Fibroblast of skin of left biceps (primary cell): ENCODE results near the gene RIIAD1.
"Not testable (repeated sequence)": the region's sequence is repeated elsewhere in the genome, so short reads cannot be mapped to it uniquely, and the experiment has no call there.

Experiments used
- DNase-seq, 2 experiments: peaks; one replicate each; pipeline ENCODE4 v3.0.0-alpha.2; 2013; ENCODE audit warnings: low read depth in 2 of 2

The RIIAD1 gene

GRCh38 chr1:151733995-151734394 lies 12.7 kb downstream of the RIIAD1 start:
- not testable (repeated sequence) for DNase-seq

DNA sequence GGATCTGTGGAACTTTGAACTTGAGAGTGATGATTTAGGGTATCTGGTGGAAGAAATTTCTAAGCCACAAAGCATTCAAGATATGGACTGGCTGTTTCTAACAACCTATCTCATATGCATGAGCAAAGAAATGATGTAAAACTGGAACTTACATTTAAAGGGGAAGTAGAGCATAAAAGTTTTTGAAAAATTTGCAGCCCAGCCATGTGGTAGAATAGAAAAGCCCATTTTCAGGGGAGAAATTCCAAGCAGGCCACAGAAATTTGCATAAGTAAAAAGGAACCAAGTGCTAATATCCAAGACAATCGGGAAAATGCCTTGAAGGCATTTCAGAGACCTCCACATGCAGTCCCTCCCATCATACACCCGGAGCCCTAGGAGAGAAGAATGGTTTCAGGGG lies 15.7 kb downstream of the RIIAD1 start:
- no peak for DNase-seq

GRCh38 chr1:151737479-151737878 lies 16.2 kb downstream of the RIIAD1 start:
- no peak for DNase-seq

- DNase-seq: no peak
Measured at GRCh38 chr1:151739590-151740355, 18.5 kb downstream of the RIIAD1 start.

DNA sequence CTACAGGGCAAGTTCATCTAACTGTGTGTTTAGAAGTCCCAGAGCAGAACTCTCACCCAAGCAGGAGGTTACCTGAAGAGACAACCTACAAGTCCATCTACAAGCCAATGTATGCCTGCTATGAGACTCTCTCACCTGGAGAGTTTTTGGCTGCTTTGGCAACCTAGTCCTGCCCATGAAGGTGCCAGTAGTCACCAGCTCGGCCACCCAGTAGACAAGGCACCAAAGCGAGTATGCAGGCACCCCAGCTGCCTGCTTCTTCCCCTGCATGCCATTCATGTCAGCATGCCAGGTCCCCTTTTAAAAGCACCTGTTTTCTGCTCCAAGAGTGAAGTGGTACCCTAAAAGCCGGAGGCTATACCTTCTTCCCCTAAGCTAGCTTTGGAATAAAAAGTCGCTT lies 20.2 kb downstream of the RIIAD1 start:
- no peak for DNase-seq

DNA sequence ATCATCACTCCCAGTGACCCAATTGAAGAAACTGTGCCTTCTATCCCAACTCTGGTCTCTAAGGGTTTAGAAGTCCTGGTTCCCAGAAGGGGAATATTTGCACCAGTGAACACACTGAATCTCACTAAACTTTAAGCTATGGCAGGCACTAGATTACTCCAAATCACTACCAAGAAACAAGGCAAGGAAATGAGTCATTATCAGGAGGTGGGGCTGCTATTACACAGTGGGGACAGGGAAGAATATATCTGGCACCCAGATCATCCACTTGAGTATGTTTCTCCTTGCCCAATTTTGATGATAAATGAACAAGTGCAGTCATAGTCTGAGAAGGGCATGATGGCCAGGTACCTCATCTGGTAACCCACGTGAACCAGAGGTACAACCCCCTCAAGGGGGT lies 35.0 kb downstream of the RIIAD1 start:
- DNase-seq: no peak

GRCh38 chr1:151759241-151759640 lies 37.9 kb downstream of the RIIAD1 start:
- no peak for DNase-seq

- DNase-seq: no peak
Measured at GRCh38 chr1:151760597-151761385, 39.5 kb downstream of the RIIAD1 start.

DNA sequence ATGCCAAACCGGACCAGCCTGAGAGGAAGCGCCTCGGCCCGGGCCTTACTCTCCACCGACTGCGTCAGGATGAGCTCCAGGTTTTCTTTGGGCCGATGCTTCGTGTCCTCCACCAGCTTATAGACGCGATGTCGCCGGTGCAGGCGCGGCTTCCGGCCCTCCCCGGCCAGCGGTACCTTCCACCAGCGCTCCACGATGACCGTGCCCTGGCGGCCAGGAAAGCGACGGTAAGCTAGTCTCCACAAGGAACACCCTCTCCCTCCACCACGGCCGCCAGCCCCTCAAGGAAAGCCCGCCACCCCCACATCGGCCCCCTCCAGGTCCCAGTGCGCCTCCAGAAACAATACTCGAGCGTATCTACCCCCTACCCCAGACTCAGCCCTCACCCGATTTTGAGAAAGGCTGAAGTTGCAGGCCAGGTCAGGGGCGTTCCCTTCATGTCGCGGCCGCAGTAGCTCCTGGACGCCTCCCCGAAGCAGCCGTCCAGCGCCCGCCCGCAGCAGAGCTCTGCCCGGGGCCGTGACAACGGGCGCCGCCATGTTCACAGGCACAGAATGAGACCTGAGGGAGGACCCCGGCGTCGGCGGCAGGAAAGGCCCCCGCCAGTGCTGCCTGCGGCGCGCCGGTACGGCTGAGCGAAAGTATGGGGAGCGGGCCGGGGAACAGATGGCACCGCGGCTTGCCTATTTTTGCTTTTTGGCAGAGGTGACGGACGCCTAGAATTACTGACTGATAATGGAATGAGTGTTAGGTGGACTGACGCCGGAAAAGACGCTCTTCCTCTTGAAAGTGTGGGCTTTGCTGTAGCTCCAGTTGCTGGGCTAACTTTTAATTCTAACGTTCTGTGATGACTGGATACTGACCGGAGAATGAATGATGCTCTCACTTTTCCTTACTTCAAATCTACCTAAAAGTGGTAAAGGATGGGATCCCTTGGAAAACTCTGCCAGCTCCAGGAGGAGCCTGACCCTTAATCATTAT lies 41.9 kb downstream of the RIIAD1 start, which contains the start of gene MRPL9:
Gene MRPL9 (minus strand): TSS at position 556 of the 981 bp plus-strand sequence. CDS start 17 bp downstream, at position 539.
- DNase-seq: peak; percentile 31 to 44

DNA sequence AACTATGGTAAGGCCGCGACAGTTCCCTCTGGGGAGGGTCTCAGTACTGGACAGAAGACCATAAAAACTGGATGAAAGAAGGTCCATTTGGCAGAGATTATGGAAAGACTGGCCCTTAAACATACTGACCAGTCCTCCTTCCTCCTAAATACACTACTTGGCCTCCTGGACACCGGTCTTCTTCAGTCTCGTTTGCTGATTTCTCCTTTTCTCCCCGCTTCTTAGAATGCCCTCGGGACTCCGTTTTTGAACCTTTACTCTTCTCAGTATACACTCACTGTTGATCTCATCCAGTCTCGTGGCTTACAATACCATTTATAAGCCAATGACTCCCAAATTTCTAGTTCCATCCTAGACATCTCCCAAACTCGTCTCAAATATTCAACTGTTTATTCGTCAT lies 42.7 kb downstream of the RIIAD1 start:
- no peak for DNase-seq

DNA sequence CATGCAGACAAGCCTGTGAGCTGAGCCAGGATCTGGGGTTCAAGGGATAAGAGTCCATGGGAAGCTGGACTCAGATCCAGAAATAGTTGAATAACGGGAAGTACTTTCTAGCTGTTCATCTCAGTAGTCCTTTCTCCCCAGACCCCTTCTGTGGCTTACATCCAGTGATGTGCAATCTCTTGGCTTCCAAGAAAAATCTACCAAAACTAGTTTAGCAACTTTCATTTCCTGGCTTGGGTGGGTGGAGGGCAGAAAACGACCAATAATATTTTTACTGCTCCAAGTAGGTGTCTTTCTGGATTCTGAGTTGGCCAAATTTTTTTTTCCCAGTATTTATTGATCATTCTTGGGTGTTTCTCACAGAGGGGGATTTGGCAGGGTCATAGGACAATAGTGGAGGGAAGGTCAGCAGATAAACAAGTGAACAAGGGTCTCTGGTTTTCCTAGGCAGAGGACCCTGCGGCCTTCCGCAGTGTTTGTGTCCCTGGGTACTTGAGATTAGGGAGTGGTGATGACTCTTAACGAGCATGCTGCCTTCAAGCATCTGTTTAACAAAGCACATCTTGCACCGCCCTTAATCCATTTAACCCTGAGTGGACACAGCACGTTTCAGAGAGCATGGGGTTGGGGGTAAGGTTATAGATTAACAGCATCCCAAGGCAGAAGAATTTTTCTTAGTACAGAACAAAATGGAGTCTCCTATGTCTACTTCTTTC lies 47.2 kb downstream of the RIIAD1 start:
- not testable (repeated sequence) for DNase-seq

DNA sequence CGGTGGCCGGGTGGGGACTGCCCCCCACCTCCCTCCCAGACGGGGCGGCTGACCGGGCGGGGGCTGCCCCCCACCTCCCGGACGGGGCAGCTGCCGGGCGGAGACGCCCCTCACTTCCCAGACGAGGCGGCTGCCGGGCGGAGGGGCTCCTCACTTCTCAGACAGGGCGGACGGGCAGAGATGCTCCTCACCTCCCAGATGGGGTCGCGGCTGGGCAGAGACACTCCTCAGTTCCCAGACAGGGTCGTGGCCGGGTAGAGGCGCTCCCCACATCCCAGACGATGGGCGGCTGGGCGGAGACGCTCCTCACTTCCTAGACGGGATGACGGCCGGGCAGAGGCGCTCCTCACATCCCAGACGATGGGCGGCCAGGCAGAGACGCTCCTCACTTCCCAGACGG lies 47.9 kb downstream of the RIIAD1 start:
- not testable (repeated sequence) for DNase-seq

GRCh38 chr1:151773702-151774101 lies 52.4 kb downstream of the RIIAD1 start:
- no peak for DNase-seq

GRCh38 chr1:151774256-151774922 lies 53.1 kb downstream of the RIIAD1 start:
- DNase-seq: no peak

- DNase-seq: no peak
Measured at GRCh38 chr1:151775894-151776664, 54.8 kb downstream of the RIIAD1 start.

DNA sequence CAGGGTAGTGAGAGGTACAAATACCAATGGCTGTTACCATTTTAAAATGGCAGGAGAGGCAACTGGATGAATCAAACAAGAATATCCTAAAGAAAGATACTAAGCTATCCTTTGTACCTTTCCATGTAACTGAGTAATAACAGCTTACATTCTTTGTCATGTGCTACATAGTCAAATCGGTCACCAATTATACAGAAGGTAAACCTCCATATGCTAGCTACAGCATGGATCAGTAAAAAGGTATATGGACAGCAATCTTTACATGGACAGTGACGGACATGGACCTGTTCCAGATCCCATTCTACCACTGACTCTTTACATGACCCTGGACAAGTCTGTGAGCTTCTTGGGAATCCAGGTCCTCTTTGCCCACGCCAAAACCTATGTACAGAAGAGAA lies 55.3 kb downstream of the RIIAD1 start:
- no peak for DNase-seq

DNA sequence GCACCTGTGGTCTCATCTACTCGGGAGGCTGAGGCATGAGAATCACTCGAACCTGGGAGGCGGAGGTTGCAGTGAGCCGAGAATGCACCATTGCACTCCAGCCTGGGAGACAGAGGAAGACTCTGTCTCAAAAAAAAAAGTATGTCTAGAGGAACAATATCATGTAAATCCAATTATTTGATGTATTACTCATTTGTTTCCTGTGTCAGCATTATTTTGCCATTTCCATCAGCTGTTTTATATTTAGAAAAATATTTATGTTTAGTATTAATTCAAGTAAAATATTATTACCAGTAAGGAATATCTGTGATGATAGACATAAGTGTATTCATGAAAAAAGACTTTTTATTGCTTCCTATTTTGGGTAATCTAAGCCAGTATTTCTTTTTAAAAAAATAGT lies 56.0 kb downstream of the RIIAD1 start:
- no peak for DNase-seq
